Fibroblast of skin of right quadriceps (primary cell): ENCODE data around the gene LRPPRC.
"Not testable (repeated sequence)": the region's sequence is repeated elsewhere in the genome, so short reads cannot be mapped to it uniquely, and the experiment has no call there.

Experiments
- DNase-seq: peaks from one replicate; pipeline ENCODE4 v3.0.0-alpha.2; 2013

The LRPPRC gene

GRCh38 chr2:43995733-43996533 lies at the start of gene LRPPRC:
LRPPRC (minus strand) TSS chr2:43995989; CDS start chr2:43995947, 42 bp downstream.
- peak; percentile 97 for DNase-seq

DNA sequence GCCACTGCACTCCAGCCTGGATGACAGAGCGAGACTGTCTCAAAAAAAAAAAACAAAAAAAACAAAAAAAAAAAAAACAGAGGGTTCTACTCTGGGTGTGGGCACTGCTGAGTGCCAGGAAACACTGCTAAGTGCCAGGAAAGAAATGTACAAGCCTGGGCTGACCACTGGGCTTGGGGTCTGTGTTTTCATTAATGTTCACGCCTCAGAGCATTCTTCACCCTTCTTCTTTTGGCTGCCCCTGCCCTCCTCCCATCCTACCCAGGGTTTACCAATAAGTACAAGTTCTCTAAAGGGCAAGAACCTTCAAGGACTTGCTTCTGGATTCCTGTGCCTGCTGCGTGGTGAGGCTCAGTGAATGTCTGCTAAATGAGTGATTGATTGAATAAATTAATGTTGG lies 49.3 kb upstream of the LRPPRC start:
- DNase-seq: no peak

- peak; percentile 69 for DNase-seq
These were observed 48.5 kb upstream of the LRPPRC start for GRCh38 chr2:44044281-44044720.

- no peak for DNase-seq
These were observed 44.6 kb upstream of the LRPPRC start for GRCh38 chr2:44040365-44040764.

GRCh38 chr2:44038277-44038676 lies 42.5 kb upstream of the LRPPRC start:
- no peak for DNase-seq

DNA sequence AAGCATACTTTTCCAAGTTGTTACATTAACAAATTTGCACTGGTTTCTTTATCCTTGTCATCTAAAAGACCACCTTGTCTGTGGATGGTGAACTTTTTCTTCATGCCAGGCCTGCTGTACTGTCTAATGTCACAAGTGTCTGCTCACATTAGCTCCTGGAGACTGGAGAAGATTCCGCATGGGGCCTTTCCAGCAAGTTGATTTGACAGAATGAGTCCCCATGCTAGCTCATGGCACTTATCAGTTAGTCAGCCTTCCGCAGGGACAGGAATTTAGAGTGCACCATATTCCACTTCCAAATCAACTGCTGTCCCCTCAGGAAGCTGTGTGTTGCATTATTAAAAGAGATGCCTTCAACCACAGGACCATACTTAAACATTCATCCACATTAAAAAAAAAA lies 41.4 kb upstream of the LRPPRC start:
- no peak for DNase-seq

DNA sequence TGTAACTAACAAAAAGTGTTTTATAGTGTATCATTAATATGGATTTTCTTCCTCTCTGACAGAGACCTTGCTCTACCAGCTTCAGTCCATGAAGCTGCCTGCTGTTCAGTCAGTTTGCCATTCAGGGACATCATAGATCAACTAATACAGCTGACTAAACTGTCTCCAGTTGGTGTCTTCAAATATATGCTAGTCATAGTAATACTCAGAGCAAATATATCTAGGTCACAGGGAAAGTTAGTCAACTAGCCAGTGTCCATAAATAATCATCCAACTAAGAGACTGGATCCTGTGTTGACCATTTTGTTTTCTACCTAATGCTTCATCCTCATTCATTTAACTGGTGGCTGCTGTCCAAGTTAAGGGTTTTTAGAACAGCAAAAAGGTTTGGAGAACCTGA lies 38.2 kb upstream of the LRPPRC start:
- DNase-seq: no peak

DNA sequence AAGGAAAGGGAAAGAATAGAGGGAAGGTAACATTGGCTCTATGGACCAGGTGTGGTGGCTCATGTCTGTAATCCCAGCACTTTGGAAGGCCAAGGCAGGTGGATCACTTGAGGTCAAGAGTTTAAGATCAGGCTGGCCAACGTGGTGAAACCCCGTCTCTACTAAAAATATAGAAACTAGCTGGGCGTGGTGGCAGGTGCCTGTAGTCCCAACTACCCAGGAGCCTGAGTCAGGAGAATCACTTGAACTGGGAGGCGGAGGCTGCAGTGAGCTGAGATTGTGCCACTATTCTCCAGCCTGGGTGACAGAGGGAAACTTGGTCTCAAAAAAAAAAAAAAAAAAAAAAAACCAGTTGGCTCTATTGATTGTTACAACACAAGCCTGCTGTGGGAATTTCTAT lies 31.3 kb upstream of the LRPPRC start:
- DNase-seq: not testable (repeated sequence)

GRCh38 chr2:44016282-44016681 lies 20.5 kb upstream of the LRPPRC start:
- DNase-seq: peak; percentile 34

DNA sequence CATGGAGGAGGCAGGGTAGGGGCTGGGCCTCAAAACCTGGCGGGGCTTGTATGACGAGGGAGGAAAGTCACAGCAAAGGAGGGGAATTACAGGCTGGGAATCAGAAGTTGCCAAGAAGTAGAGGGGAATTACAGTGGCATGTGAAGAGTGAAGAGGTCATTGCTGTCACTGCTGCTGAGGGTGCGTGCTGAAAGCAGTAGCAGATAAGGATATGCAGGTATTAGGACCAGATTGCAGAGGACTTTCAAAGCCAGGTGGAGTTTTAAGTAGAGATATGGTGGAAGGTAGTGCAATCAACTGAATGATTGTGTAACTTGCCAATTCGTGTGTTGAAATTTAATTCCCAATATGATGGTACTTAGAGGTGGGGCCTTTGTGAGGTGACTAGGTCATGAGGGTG lies 19.4 kb upstream of the LRPPRC start:
- no peak for DNase-seq

DNA sequence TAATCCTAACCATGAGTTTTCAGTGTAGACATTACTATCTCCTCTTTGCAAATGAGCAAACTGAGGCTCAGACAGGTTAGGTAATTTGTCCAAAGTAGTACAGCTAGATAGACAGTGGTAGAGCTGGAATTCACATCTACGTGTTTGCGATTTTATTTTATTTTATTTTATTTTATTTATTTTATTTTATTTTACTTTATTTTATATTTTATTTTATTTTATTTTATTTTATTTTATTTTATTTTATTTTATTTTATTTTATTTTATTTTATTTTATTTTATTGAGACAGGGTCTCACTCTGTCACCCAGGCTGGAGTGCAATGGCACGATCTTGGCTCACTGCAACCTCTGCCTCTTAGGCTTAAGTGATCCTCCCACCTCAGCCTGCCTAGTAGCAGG lies 17.4 kb upstream of the LRPPRC start:
- DNase-seq: not testable (repeated sequence)

GRCh38 chr2:44010266-44010665 lies 14.5 kb upstream of the LRPPRC start:
- DNase-seq: no peak

DNA sequence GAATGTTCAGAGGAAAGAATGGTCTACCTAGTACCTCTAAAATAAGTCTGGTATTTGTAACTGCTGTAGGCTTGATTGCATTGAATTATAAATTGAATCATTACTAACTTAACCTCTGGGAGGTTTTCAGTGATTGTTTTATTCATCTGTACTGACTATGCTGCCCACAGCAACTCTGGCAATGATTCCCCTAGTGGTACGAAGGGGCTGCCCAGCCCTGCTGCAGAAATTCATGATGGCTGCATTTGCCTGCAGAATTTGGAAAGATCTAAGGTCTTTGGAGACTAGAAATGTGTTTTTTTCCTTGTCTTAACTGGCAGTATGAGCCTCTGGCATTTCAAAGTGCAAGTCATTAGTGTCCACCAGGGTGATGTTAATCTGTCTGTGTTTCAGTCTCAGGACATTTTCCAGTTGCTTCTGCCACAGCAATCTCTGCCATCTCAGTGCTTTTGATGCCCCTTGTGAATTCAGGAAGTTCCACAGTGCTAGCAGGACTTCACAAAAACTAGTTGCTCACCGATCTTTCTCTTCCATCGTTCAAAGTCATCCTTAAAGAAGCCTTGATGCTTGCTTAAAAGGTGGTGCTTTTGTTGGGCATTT lies 13.4 kb upstream of the LRPPRC start:
- no peak for DNase-seq

DNA sequence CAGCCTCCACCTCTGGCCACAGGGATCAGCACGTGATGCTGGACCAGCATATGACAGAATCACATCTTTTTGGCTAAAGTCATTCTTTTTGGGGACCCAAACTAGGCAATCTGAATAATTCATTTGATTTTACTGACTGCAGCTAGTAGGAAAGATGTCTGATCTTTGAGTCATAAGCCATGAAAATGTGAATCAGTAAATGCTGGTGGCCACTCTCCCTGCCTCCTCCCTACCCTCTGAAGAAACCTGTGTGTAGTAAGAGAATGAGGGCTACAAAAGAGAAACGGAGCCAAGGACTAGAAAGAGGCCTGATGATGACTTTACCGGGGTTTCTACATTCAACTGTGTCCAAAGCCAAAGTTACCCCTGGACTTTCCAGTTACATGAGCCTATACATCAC lies 10.1 kb upstream of the LRPPRC start:
- DNase-seq: peak; percentile 12

DNA sequence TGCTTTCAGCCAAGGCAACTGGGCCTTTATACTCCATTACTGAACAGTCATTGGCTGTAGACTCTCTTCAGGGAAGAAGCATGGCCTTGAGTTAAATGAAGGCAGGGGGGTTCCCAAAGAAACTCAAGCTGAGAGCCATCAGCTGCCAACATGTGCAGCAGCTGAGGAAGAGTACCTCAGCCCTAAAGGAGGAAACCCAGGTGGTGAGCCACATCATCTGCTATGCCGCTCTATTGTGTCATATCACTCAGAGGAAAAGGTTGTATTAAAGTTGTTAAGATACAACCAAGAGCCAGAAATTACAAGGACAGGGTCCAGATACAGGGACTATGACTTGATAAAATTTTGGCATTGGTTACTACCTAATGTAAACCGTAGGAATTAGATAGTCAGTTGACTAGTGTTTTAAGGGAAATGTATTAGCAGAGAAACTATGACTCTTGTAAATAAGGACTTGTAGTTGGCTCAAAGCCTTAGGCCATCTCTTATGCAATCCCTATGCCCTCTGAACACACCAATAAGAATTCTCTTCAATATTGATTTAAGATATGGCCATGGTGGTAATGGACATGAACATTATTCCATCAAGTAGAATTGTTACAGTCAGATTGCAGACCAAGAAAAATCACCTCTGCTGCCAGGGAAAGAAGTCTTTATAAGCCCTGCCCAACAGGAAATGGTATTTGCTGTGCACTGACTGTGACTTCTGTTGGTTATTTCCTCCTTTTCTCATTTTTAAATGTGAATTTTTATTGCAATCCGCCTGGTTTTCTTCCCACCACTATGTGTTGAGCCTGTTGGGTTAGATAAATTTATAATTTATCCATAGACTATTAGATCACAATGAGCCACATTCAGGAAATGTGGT lies 9.2 kb upstream of the LRPPRC start:
- DNase-seq: no peak

GRCh38 chr2:44001716-44002115 lies 5.9 kb upstream of the LRPPRC start:
- DNase-seq: no peak

DNA sequence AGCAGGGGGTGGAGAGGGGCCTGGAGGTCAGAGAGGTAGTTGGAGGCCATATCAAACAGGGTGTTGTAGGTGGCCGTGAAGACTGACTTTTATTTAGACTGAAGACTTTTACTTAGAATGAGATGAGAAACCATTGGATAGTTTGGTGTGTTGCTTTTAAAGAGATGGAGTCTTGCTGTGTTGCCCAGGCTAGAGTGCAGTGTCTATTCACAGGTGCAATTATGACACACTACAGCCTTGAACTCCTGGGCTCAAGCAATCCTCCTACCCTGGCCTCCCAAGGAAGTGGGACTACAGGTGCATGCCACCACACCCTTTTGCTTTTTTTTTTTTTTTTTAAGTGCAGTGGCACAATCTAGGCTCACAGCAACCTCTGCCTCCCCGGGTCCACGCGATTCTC lies 2.5 kb upstream of the LRPPRC start:
- no peak for DNase-seq

- no peak for DNase-seq
These were observed 2.4 kb downstream of the LRPPRC start for GRCh38 chr2:43993437-43993836.

GRCh38 chr2:43989545-43989944 lies 6.2 kb downstream of the LRPPRC start:
- DNase-seq: no peak

DNA sequence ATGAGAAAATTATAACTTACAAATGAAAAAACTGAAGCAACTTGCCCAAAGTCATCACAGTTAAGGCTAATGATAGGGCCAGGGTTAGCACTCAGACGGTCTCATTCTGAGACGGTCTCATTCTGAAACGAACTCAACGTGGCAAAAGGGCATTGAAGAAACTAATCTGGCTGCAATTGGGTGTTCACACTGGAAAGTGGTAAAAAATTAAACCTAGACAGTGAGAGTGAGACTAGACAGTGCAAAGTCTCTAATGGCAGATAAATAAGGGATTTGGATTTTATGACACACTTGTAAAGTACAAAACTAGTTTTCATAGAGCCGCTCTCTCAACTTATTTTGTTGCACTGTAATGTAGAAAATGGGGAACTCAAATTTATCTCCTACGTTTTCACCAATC lies 9.2 kb downstream of the LRPPRC start:
- DNase-seq: no peak

DNA sequence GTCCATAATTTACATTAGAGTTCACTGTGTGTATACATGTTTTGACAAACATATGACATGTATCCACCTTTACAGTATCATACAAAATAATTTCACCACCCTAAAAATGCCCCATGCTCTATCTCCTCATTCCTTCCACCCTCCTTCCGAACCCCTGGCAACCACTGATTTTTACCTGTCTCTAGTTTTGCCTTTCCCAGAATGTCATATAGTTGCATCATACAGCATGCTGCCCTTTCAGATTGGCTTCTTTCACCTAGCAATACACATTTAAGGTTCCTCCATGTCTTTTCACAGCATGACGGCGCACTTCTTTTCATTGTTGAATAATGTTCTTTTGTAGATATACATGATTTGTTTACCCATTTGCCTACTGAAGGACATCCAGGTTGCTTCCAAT lies 10.4 kb downstream of the LRPPRC start:
- no peak for DNase-seq

- DNase-seq: no peak
These were observed 11.3 kb downstream of the LRPPRC start for GRCh38 chr2:43984533-43984932.

GRCh38 chr2:43980902-43981301 lies 14.9 kb downstream of the LRPPRC start:
- no peak for DNase-seq
